ENCODE results near the gene KDM5B. TPM values are rescaled to one million over a fixed set of nuclear protein-coding genes. Genes with fewer than 3 reads are reported as not detected.

Gene KDM5B
- total RNA-seq, 1 experiment from 2014 or later: 44.6 TPM

DNA sequence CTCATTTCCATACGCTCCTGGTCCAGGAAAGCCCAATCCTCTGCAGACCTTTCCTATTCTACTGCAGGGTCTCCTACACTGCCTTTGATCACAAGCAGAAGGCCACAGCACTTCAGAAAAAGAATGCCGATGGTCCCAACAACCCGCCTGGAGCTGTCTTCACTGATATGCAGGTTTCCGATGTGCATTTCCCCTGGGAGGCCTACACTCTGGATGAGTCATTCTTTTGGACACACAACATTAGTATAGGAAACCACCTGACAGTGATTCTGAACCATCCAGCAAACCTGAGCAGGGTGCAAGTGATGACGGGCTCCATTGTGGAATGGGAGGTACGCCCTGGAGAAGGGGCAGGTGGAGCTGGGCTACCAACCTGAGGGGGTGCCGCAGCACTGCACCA lies 17.5 kb upstream of the KDM5B start:
- Histone ChIP-seq H3K9ac (ENCODE audit: low read length) (no peak overlapping the region), H3K4me2 (ENCODE audit: low read length) (no peak overlapping the region), H3K79me2 (ENCODE audit: insufficient read depth, low read length) (no peaks in the 10 kb centered on the region), H3K9me2 (ENCODE audit: insufficient read depth) (no peaks in the 10 kb centered on the region), H3K27me3 (ENCODE audit: insufficient read depth, low read length) (no peaks in the 10 kb centered on the region; the same call in 1 of the 2 replicates), H3K9me3 (ENCODE audit: control insufficient read depth in 1 of 2, insufficient read depth in 1 of 2, low read depth in 1 of 2, low read length in 2 of 2) (no peaks in the 10 kb centered on the region), H3K27ac (ENCODE audit: low read depth, low read length) (no peak overlapping the region), H3K4me1 (ENCODE audit: control insufficient read depth in 1 of 2, insufficient read depth in 2 of 2, low read length in 2 of 2) (peaks cover 0 to 7% of the 10 kb centered on the region in 2 experiments; a peak in 1 of 4 replicates), H2AFZ (ENCODE audit: low read depth, low read length, poor library complexity, severe bottlenecking) (no peak overlapping the region), H4K20me1 (ENCODE audit: insufficient read depth) (no peaks in the 10 kb centered on the region), H3K4me3 (replicated peaks in 1 of 2; ENCODE audit: low read depth in 1 of 2, low read length in 2 of 2) (no peak overlapping the region), H3K36me3 (ENCODE audit: control insufficient read depth in 1 of 2, insufficient read depth in 2 of 2, low read length in 2 of 2) (no peaks in the 10 kb centered on the region)
- POLR2A ChIA-PET: no interaction called here
- BruUV-seq (replicated peaks): no TSS peak
- TF ChIP-seq EGR1 (IDR thresholded peaks at IDR 0.05; ENCODE audit: low read depth) (no peak), EZH2phosphoT487 (IDR thresholded peaks at IDR 0.05; ENCODE audit: borderline replicate concordance) (no peak), POLR2AphosphoS5 (IDR thresholded peaks at IDR 0.05; ENCODE audit: low read depth, low read length) (no peak), RAD21 (IDR thresholded peaks at IDR 0.05; ENCODE audit: low read depth) (no peak), ELF1 (IDR thresholded peaks at IDR 0.05; ENCODE audit: borderline replicate concordance, low read depth) (no peak), CEBPB (IDR thresholded peaks at IDR 0.05; ENCODE audit: low read depth) (no peak), TCF7L2 (IDR thresholded peaks at IDR 0.05; ENCODE audit: borderline replicate concordance, extremely low read depth, insufficient read depth, insufficient read length) (no peak), FOSL1 (IDR thresholded peaks at IDR 0.05; ENCODE audit: low read depth) (no peak)
- TF ChIP-seq, protein P1, sequence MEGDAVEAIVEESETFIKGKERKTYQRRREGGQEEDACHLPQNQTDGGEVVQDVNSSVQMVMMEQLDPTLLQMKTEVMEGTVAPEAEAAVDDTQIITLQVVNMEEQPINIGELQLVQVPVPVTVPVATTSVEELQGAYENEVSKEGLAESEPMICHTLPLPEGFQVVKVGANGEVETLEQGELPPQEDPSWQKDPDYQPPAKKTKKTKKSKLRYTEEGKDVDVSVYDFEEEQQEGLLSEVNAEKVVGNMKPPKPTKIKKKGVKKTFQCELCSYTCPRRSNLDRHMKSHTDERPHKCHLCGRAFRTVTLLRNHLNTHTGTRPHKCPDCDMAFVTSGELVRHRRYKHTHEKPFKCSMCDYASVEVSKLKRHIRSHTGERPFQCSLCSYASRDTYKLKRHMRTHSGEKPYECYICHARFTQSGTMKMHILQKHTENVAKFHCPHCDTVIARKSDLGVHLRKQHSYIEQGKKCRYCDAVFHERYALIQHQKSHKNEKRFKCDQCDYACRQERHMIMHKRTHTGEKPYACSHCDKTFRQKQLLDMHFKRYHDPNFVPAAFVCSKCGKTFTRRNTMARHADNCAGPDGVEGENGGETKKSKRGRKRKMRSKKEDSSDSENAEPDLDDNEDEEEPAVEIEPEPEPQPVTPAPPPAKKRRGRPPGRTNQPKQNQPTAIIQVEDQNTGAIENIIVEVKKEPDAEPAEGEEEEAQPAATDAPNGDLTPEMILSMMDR (IDR thresholded peaks at IDR 0.05 in 2 of 3, conservative IDR thresholded peaks at IDR 0.05 in 1 of 3; ENCODE audit: borderline replicate concordance in 1 of 3, insufficient read depth in 1 of 3, low read depth in 2 of 3, low read length in 2 of 3): no peak
- TF ChIP-seq, protein P2, sequence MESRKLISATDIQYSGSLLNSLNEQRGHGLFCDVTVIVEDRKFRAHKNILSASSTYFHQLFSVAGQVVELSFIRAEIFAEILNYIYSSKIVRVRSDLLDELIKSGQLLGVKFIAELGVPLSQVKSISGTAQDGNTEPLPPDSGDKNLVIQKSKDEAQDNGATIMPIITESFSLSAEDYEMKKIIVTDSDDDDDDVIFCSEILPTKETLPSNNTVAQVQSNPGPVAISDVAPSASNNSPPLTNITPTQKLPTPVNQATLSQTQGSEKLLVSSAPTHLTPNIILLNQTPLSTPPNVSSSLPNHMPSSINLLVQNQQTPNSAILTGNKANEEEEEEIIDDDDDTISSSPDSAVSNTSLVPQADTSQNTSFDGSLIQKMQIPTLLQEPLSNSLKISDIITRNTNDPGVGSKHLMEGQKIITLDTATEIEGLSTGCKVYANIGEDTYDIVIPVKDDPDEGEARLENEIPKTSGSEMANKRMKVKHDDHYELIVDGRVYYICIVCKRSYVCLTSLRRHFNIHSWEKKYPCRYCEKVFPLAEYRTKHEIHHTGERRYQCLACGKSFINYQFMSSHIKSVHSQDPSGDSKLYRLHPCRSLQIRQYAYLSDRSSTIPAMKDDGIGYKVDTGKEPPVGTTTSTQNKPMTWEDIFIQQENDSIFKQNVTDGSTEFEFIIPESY (IDR thresholded peaks at IDR 0.05; ENCODE audit: extremely low read depth, insufficient replicate concordance, low read length): no peak
- DNase-seq (ENCODE audit: low read depth, low spot score) (no peak), ATAC-seq (no peak)
- CTCF ChIA-PET: no interaction called here
- intact Hi-C loops (cut with micrococcal nuclease): no loop called here
- RAD21 ChIA-PET (ENCODE audit: low non-redundant PET in 1 of 2, low total read pairs in 2 of 2, uncharacterized antibody in 2 of 2, unreplicated experiment in 2 of 2): no interaction called here

Measured in HCT116 (cell line).